CD1c-positive myeloid dendritic cell (primary cell): ENCODE results near the gene AATK.
"Not testable (repeated sequence)": the region's sequence is repeated elsewhere in the genome, so short reads cannot be mapped to it uniquely, and the experiment has no call there.

Experiments used
- DNase-seq: peaks from one replicate; pipeline ENCODE4 v3.0.0-alpha.2; 2016; ENCODE audit errors: extremely low spot score

The AATK gene

DNA sequence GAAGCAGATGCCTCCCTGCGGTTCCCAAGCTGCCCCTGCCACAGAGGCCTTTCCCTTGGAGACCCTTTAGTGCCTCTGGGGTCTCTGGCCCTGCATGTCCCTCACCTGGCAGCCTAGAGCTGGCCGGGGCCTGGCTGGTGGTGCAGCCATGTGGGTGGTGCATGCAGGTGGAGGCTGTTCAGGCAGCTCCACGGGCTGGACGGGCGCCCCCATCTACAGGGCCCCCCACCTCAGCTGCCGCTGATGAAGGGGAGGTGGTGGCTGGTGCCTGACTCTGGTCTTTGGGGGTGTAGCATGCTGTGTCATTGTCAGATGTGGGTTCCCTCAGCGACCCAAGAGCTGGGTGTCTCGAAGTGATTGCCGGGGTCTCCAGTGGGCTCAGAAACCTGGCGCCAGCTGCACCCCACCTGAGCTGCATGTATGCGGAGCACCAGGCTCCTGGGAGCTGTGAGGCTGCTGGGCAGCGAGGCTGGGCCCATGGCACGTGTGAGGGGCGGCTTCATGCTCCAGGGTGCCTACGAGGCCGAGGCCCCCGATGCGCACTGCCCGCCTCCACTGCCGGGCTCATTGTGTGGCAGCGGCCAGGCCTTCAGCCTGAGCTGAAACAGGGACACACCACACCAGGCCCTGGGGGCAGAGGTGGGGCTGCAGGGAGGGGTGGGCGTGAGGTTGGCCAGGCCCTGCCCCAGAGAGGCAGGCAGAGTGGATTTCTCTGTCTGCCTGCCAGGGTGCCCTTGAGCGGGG is 74.1 kb downstream of the AATK start:
- DNase-seq = no peak

DNA sequence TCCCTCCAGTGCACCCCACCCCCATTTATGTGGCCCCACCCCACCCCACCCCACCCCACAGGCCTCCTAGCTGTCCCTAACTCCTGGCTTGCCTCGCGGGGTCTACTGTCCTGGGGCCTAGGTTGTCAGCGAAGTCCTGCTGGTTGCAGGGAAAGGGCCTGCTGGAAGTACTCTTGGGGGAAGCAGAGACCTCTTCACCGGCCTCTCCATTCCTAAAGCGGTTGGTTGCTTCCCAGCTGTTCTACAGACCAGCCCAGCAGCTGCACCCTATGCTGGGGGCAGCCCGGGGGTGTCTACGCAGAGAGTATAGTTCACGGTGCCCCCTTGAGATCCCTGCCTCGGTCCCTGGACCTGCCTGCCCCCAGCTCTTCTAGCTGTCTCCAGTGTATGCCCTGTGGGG is 74.9 kb downstream of the AATK start:
- no peak for DNase-seq

- peak; percentile 91 for DNase-seq
Observed at GRCh38 chr17:81090361-81091136, 75.5 kb downstream of the AATK start.

- no peak for DNase-seq
Observed at GRCh38 chr17:81086789-81087551, 79.1 kb downstream of the AATK start.

- DNase-seq = no peak
Observed at GRCh38 chr17:81085420-81085911, 80.6 kb downstream of the AATK start.

GRCh38 chr17:81084680-81085419 is 81.2 kb downstream of the AATK start:
- DNase-seq = no peak

DNA sequence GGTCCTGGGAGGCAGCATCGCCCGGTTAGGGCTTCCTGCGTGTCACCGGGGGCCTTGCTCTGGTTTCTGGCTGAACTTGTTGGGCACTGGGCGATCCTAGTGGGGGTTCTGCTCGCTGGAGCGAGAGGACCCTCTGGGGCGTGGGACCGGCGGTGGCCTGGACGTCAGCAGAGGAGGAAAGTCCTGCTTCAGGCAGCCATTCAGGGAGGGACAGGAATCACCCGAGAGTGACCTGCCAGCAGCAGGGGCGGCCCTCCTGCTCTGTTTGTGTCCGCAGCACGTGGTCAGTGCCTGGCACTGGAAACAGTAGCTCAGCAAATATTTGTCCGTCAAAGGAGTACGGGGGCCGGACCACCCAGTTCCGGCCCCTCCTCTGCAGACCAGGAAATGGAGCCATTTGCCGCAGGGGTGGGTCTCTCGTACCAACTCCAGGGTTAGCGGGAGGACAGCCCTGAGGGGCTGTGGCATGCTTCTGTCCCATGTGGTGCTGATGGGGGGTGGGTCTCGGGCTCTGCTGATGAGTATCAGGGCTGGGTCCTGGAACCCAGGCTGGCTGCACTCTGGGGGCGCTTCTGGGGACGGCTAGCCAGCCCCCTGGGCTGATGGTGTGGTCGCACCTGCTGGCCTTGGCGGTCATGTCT is 82.8 kb downstream of the AATK start:
- DNase-seq = no peak

DNA sequence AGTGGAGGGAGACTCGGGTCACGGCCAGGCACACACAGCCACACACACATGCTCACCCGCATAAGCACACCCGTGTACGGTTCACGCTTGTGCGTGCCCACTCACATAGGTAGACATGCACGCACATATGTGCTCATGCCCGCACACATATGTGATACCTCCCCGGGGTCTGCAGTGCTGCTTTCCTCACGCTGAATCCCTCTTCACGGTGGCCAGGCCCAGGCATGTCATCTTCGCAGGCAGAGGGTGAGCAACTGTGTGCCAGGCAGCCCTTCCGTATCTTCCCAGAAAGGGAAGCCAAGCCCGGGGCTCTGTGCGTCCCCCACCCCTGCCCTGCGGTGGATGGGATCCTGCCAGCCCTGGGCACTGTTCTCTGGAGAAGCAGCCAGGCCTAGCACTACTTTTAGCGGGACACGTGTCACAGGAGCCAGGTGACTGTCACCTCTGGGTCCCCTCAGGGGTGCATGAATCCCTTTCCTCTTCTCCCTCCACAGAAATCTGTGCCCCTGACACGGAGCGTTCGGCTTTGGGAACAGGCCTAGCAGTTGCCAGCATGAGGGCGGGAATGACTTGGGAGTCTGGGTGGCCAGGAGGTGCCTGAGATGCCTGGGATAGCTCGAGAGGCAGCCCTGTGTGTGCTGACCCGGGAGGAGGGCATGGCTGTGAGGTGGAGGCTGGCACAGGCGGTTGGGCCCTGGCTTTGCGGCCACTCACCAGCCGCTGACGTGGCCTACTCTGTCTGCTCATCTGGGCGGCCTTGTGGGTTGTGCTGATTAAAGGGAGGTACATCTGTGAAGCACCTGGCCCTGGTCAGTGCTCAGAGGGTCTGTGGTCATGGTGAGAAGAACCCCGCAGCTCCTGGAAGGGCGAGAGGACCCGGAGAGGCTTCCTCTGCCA is 83.6 kb downstream of the AATK start:
- DNase-seq = no peak

DNA sequence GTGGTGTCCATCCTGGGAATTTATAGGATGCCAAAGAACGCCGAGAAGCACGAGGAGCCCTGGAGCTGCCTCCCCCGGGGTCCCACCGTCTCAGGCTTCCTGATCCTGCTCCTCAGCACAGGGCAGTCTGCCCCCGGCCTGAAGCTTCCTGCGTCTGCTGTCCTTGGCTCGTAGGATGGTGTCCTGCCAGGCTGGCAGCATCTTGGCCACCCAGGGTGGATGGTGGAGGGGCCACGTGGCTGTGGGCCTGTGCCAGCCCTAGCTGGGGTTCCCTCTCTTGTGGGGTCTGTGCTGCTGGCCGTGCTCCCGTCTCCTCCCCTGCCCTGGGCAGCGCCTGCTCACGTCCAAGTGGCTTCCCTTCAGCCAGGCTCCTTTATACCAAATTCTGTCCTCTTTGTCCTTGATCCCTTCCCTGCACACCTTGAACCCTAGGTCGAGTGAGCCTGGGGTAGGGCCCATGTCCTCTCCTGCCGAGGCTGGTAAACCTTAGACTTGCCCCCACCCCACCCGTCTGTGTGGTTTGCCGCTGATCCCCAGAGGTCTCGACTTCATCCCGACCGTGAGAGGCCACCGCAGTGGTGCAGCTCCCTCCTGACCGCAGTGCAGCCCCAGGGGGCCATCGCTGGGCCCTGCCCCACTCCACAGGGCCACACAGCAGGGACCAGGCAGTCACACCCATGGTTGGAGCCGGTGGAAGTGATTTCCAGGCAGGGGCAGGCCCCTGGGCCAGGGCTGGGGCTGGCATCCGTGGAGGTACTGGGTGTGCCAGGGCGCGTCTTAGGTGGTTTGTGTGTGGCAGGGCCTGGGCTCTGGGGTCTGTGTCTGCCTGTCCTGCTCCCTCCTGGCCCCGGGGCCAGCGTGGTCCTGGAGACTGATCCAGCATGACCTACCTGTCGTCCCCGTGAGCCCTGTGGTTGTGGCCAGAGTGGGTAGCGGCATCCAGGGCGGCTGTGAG is 84.5 kb downstream of the AATK start:
- DNase-seq = no peak

- DNase-seq = no peak
Observed at GRCh38 chr17:81080019-81080418, 86.0 kb downstream of the AATK start.

DNA sequence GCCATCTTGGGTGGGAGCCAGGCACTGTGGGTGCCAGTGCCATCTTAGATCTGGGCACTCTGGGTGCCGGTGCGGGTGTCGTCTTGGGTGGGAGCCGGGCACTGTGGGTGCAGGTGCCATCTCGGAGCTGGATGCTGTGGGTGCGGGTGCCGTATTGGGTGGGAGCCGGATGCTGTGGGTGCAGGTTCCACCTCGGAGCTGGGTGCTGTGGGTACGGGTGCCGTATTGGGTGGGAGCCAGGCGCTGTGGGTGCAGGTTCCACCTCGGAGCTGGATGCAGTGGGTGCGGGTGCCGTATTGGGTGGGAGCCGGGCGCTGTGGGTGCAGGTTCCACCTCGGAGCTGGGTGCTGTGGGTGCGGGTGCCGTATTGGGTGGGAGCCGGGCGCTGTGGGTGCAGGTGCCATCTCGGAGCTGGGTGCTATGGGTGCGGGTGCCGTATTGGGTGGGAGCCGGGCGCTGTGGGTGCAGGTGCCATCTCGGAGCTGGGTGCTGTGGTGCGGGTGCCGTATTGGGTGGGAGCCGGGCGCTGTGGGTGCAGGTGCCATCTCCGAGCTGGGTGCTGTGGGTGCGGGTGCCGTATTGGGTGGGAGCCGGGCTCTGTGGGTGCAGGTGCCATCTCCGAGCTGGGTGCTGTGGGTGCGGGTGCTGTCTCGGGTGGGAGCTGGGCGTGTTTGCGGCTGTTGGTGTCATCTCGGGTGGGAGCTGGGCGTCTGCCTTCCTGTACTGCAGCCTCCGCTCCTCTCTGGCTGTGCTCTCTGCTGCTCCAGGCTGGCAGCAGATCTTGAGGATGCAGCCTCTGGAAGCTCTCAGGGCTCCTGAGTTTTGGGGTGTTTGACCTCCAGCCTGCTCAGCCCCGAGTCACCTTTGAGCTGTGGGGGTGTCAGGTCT is 87.8 kb downstream of the AATK start:
- DNase-seq = not testable (repeated sequence)

DNA sequence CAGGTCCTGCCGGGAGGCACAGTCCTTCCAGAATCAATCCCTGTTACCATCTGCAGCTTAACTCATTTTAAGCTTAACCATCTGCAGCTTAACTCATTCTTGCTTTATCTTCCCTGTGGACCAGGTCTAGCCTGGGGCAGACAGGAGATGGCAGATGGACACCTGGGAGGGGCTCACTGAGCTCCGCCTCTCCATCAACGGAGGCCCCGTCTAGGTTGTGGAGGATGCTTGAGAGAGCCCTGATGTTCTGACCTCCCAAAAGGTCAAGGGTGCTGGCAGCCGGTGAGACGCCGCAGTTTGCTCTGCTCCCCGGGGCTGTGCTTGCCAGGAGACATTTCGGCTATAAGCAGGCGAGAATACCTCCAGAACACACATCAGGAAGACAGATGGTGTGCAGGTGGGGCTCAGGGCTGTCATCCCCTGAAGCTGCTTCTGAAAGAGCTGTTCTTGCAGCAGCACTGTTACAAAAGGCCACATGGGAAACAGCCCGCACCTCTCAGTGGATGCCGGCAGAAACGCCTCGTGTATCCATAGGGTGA is 89.8 kb downstream of the AATK start:
- DNase-seq = no peak

DNA sequence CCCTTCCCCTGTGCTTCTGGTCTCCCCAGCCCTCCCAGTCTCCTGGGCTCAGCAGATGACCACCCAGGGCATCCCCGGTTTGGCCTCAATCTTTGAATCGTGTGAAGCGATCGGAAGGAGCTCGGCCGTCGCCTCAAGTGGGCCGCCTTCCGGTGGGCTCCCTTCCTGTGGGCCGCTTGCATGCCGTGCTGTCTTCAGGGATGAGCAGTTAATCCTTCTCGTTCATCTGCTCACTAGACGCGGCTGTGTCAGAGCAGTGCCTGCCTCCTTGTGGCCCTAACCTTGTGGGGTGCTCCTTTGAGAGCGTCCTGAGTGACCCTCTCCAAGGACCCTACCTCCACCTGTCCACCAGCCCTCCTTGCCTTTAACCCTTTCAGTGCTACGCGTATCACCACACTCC is 90.7 kb downstream of the AATK start:
- no peak for DNase-seq

DNA sequence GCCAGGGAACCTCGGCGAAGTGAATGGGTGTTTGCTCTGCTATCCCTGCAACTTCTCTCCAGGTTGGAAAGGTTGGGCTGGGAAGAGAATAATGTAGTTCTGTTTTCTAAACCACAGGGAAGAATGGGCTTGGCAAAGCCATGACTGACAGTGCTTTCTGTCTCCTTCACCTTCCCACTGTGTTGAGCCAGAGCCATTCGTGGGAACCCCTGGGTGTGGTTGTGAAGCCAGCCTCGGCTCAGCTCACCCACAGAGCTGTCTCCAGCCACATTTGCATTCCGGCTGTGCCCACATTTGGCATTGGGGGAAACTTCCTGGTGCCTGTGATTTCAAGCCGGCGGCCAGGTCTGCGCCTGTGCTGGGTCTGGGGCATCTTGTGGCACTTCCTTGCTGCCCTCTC is 91.1 kb downstream of the AATK start:
- no peak for DNase-seq

DNA sequence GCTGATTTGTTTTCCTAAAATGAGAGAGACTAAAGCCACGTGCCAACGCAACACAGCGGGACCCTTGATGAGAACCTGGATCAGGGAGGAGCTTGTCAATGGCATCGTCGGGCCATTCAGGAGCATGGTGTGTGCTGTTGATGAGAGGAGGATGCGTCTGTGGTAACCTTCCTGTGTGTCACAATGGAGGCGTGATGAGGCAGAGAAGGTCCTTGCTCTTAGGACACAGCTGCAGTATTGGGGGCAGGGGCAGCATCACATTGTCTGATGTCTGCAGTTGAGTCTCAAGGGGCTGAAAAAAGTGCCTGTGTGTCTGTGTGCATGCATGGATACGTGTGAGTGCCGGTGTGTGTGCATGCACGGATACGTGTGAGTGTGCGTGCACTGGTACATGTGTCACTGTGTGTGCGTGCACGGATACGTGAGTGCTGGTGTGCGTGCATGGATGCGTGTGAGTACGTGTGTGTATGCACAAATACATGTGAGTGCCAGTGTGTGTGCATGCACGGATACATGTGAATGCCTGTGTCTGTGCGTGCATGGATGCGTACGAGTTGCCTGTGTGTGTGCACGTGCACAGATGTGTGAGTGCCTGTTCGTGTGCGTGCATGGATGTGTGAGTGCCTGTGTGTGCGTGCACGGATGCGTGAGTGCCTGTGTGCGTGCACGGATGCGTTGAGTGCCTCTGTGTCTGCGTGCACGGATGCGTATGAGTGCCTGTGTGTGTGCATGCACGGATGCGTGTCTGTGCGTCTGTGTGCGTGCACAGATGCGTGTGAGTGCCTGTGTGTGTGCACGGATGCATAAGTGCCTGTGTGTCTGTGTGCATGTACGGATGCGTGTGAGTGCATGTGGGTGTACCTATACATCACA is 91.8 kb downstream of the AATK start:
- no peak for DNase-seq
